Hippocampal formation (tissue), 2 donors: Measurements from ENCODE around the gene HDLBP.
A peak's percentile ranks its signal among the peaks of the same experiment; 100 is the strongest.

Experiments used
- DNase-seq, 2 donors: peaks; one replicate each; lab custom pipeline; 2025; lab: John Stamatoyannopoulos, UW

The HDLBP gene, protein sequence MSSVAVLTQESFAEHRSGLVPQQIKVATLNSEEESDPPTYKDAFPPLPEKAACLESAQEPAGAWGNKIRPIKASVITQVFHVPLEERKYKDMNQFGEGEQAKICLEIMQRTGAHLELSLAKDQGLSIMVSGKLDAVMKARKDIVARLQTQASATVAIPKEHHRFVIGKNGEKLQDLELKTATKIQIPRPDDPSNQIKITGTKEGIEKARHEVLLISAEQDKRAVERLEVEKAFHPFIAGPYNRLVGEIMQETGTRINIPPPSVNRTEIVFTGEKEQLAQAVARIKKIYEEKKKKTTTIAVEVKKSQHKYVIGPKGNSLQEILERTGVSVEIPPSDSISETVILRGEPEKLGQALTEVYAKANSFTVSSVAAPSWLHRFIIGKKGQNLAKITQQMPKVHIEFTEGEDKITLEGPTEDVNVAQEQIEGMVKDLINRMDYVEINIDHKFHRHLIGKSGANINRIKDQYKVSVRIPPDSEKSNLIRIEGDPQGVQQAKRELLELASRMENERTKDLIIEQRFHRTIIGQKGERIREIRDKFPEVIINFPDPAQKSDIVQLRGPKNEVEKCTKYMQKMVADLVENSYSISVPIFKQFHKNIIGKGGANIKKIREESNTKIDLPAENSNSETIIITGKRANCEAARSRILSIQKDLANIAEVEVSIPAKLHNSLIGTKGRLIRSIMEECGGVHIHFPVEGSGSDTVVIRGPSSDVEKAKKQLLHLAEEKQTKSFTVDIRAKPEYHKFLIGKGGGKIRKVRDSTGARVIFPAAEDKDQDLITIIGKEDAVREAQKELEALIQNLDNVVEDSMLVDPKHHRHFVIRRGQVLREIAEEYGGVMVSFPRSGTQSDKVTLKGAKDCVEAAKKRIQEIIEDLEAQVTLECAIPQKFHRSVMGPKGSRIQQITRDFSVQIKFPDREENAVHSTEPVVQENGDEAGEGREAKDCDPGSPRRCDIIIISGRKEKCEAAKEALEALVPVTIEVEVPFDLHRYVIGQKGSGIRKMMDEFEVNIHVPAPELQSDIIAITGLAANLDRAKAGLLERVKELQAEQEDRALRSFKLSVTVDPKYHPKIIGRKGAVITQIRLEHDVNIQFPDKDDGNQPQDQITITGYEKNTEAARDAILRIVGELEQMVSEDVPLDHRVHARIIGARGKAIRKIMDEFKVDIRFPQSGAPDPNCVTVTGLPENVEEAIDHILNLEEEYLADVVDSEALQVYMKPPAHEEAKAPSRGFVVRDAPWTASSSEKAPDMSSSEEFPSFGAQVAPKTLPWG (N-terminal part only)

DNA sequence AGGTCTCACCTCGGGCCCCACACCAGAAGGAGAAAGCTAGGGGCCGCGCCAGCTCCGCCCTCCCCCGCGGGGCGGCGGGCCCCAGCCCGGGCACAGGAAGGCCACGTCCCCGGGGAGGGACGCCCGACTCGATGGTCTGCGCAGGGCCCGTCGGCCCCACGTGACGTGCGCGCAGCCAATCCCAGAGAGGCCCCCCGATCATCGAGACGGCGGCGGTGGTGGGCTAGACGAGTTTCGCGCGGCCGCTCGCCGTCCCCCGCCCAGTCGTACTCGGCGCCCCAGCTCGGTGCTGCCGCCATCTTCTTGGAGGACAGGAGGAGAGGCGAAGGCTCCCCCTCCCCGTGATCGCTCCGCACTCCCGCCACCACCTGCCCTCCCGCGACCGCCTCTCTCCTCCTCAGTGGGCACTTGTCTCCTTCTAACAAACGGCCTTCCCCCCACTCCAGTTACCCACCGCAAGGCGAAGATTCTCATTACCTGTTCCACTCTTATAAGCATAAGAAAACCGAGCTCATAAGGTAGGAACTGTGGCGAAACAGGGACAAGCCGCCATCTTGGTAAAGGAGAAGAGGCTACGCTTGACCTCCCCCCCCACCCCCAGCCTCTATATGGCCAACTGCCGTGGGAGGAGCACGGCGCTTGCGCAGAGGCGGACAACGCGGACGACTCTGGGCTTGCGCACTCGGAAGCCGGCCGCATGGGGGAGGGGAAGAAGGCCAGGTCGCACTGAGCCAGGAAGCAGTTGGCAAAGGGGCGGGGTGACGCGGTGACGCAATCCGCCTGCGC is at the start of gene HDLBP:
HDLBP (minus strand) TSS at position 580 of the 786 bp plus-strand sequence. CDS start 48,803 bp downstream, outside the sequence.
- DNase-seq, result peak; percentile 92 to 98

- no peak for DNase-seq
These were observed 49.3 kb upstream of the HDLBP start for GRCh38 chr2:241364781-241365180.

DNA sequence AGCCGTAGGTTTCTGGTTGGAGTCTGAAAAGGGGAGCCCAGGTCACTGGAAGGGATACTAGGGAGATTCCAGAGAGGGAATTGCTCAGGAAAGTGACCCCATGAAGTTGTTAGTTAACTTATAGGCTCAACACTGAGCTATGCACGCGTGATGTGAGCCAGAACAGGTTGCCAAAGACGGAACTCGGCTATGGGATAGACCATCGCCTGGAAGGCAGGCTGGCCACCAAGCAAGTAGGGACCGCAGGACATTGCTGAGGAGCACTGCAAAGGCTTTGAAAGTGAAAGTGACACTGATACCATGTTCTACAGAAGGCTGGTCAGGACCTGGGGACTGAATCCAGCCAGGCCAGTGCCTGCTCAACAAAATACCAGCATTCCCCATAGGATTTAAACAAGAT is 48.0 kb upstream of the HDLBP start:
- no peak for DNase-seq

DNA sequence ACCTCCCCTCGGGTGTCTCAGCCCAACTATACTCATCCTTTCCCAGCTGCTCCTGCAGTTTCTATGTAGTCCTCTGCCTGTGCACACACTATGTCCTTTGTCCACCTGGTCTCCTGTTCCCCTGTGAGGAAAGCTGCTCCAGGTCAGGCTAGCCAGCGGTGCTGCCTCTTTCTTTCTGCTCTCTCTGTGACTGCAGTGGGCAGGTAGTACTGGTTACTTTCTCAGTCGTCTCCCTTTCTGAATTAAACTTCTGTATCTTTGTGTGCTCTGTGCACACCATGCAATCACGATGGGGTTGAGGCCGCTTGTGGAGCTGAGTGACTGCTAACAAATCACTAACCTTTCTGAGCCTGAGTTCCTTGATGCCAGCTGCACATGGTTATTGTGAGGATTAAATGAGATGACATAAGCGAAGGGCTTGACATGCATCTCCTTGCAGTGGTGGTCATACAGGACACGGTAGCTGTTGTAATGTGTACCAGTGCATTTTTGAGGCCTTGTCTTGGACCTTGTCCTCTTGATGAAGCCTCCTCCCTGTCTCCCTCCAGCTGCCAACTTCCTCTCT is 44.1 kb upstream of the HDLBP start:
- DNase-seq, result no peak

GRCh38 chr2:241358470-241358869 is 43.0 kb upstream of the HDLBP start:
- DNase-seq, result no peak

GRCh38 chr2:241357531-241357930 is 42.1 kb upstream of the HDLBP start:
- DNase-seq, result no peak

- no peak for DNase-seq
These were observed 41.4 kb upstream of the HDLBP start for GRCh38 chr2:241356871-241357260.

- peak; percentile 99 for DNase-seq
These were observed 40.8 kb upstream of the HDLBP start, which contains the start of gene FARP2 for GRCh38 chr2:241355983-241356870. FARP2 (plus strand) TSS chr2:241356285; CDS start chr2:241373108, 16,823 bp downstream.

DNA sequence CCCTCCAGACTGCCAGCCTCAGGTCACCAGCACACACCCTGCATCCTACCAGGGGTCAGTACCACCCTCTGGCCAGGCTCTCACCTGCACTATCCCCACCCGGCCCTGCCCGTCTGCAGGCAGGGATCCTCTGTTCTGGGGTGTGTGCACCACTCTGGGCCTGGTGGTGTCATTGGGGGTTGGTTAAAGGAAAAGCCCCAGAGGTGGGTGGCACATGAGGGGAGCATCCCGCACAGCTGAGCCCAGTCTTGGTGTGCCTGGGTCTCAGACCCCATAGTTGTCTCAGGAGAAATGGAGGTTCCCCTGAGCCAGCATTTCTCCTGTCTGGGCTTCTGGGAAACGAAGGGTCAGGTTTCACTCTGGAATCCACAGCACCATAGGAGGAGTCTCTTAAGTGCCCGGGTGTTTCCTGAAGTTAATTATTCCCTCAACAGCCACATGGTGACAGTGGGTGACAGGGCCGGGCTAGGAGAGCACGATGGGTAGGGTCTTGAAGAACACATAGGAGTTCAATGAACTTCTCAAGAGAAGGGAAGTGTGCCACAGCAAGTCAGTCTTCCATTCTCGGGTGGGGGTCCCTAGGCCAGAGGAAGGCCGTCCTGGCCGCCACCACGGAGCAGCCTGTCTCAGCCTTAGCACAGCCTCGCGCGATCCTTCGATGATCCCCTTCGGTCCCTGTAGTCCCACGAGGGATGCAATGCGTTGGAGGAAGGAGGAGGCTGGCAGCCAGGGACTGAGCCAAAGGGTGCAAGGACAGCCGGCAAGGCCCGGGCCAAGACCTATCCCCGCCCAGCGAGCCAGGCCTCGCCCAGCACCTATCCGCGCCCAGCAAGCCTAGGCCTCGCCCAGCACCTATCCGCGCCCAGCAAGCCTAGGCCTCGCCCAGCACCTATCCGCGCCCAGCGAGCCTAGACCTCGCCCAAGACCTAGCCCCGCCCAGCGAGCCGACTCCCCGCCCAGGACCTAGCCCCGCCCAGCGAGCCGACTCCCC is 39.5 kb upstream of the HDLBP start:
- no peak for DNase-seq

- no peak for DNase-seq
These were observed 36.8 kb upstream of the HDLBP start for GRCh38 chr2:241352227-241352626.

DNA sequence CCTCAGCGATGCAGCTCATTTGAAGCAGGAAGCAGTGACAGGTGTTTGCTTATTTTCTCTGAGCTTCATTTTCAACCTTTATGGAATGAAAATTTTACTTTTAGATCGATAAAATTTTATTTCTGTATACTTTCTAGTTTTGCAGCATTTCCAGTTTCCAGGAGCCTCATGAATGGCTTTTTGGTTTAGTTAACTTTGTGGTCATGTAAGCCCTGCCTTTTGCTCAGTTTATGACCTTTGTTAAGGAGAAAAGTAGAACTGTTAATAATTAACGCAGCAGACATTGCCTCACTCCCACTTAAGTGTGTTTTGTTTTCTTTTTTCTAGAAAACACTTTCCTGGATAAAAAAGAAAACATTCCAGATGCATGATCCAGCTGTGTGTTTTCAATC is 36.2 kb upstream of the HDLBP start:
- no peak for DNase-seq

- no peak for DNase-seq
These were observed 35.6 kb upstream of the HDLBP start for GRCh38 chr2:241350878-241351639.

- no peak for DNase-seq
These were observed 35.0 kb upstream of the HDLBP start for GRCh38 chr2:241350530-241350877.

GRCh38 chr2:241349941-241350340 is 34.5 kb upstream of the HDLBP start:
- no peak for DNase-seq

DNA sequence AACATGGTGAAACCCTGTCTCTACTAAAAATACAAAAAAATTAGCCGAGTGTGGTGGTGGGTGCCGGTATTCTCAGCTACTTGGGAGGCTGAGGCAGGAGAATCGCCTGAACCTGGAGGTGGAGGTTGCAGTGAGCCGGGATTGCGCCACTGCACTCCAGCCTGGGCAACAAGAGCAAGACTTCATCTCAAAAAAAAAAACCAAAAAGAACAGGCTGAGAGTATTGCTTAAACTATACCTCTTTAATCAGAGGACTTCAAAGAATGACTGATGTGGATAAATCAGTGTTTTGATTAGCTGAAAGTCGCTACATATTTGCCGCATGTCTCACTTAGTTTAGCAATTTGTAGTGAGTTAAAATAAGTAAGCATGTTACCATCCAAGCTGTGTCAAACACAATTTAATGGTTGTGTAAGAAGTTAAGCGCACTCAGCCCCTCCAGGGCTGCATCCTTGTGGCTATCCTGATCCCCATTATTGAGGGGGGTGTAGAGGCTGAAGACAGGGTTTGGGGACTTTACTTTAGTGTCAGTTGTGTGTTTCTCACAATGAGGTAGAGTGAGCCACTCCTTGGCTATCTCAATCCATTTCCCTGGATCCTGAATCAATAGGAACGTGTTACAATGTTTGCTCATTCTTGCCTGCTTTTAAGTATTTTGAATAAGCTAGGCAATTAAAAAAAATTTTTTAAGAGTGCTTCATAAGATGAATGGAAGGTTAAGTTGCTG is 29.6 kb upstream of the HDLBP start:
- DNase-seq, result no peak

GRCh38 chr2:241340631-241341163 is 25.2 kb upstream of the HDLBP start:
- no peak for DNase-seq
